NCI-H187 treated with DMSO at 0.1 percent for 48 hours (cell line): ENCODE data around the gene ARHGEF9.
"Not testable (repeated sequence)": the region's sequence is repeated elsewhere in the genome, so short reads cannot be mapped to it uniquely, and the experiment has no call there.

Experiments
- DNase-seq: peaks from one replicate; lab custom pipeline; 2025; lab: John Stamatoyannopoulos, UW

ARHGEF9 gene

DNA sequence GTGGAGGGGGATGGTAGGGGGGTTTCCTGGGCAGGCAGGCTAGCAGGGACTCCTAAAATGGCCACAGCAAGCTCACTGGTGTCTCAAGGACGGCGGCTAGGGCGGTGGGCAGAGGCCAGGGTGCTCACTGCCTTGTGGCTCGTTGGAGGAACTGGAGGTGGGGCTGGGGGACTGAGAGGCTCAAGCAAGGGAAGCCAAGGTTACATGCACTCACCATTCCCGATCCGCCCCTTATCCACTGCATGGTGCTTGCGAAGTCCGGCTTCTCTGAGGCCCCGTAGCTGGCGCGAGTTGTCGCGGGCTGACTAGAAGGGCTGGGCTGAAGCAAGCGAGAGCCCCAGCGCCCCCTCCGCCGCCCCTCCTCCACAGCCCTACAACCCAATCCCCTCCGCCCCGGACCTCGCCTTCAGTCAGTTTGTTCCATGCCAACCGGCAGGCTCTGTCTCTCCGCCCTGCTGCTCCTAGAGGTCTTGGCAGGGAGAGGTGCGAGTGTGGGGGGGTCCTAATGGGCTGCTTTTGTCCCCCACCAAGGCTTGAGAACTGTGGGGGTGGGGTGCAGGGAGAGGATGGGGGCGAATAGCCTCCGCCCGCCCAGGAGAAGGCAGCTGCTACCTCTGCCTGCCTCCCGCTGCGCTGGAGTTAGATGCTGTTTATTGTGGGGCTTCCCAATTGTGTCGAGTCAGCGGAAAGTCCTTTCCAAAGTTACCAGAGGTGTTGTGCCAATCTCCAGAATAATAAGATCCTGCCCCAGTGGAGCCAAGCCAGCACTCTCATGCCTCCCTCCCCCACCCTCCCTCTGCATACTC, at the start of gene ARHGEF9:
Gene ARHGEF9 (minus strand): TSS at position 313 of the 806 bp plus-strand sequence. CDS start 69 bp downstream, at position 244.
- no peak for DNase-seq

DNA sequence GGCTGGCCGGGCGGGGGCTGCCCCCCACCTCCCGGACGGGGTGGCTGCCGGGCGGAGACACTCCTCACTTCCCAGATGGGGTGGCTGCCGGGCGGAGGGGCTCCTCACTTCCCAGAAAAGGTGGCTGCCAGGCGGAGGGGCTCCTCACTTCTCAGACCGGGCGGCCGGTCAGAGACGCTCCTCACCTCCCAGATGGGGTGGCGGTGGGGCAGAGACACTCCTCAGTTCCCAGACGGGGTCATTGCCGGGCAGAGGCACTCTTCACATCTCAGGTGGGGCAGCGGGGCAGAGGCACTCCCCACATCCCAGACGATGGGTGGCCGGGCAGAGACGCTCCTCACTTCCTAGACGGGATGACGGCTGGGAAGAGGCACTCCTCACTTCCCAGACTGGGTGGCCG, 40.4 kb upstream of the ARHGEF9 start:
- DNase-seq, result not testable (repeated sequence)

GRCh38 chrX:63818156-63818555, 33.1 kb upstream of the ARHGEF9 start:
- DNase-seq, result no peak

GRCh38 chrX:63817696-63818095, 32.7 kb upstream of the ARHGEF9 start:
- no peak for DNase-seq

DNA sequence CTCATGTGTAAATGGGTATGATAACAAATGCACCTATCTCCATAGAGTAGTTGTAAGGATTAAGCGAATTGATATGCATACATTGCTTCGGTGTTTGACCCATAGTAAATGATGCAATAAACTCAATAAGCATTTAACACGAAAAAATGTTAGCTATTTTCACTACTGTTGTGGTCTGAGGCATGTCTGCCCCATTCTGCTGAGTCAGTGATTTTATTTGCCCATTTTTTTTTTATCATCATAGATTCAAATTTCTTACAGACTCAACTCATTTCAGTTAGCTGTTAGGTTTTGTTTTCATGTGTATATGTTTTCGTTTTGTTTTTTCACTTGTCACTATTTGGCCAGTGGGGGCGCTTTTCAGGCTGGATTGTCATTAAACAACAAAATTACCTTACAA, 27.8 kb upstream of the ARHGEF9 start:
- no peak for DNase-seq

GRCh38 chrX:63810746-63811145, 25.7 kb upstream of the ARHGEF9 start:
- DNase-seq, result no peak

- DNase-seq, result no peak
Observed at GRCh38 chrX:63809173-63809572, 24.2 kb upstream of the ARHGEF9 start.

DNA sequence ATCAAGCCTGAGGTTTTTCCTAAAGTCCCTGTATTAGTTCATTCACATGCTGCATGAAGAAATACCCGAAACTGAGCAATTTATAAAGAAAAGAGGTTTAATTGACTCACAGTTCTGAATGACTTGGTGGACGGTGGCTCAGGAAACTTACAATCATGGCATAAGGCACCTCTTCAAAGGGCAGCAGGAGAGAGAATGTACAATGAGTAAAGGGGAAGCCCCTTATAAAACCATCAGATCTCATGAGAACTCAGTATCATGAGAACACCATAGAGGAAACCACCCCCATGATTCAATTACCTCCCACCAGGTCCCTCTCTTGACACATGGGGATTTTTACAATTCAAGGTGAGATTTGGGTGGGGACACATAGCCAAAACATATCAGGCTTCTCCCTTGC, 10.4 kb upstream of the ARHGEF9 start:
- DNase-seq, result not testable (repeated sequence)

DNA sequence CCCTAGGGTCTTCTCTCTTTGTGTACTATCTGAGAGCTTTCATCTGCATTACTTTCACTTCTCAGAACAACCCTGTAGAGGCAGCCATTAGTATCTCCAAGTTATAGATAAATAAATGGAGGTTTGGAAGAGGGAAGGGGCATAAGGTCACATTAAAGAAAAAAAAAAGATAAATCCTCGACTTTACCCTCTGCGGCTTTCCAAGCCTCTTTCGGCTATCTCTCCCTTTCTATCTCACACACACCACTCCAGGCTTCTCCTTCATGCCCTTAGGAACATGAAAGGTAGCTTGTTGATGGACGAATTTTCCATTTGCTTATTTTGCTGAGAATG, 660 bp upstream of the ARHGEF9 start:
- no peak for DNase-seq

DNA sequence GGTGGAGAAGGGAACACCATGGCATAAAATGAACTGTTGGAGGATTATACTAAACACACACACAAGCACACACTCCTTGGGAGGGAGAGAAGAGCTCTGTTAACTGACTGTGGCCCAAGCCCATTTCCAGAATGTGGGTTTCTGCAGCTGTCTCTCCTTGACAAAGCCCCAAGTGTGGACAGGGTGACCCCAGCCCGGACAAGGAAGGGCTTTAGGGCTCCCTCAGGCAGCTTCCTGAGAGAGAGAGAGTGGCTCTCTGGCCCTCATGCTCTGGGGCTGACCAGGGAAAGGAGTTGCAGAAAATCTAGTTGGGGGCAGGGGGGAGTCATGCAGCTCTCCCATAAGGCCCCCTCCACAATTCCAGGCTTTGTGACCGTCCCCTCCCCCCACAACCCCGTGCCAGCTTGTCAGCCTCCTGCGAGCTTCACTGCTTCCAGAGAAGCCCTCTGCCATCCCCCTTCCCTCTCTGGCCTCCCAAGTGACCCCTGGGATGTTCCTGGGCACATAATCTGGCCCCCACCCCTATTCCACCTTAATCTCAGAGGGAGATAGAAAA, 590 bp downstream of the ARHGEF9 start:
- no peak for DNase-seq

DNA sequence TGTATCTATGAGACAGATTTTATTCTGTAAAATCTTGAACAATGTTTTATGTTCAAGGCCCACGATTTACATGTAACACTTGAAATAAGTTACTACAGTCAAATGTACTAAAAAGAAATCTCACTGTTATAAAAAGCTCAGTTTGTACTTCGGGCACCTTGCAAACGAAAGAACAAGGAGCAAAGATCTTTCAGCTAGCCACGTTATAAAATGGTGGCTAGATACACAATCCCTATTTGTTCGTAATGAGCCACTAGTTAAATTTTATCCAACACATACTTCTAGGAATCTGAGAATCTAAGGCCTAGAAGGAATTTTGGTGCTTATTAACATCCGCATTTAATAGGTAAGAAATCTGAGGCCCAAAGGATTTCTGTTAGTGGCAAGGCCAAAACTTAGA, 2.5 kb downstream of the ARHGEF9 start:
- no peak for DNase-seq

DNA sequence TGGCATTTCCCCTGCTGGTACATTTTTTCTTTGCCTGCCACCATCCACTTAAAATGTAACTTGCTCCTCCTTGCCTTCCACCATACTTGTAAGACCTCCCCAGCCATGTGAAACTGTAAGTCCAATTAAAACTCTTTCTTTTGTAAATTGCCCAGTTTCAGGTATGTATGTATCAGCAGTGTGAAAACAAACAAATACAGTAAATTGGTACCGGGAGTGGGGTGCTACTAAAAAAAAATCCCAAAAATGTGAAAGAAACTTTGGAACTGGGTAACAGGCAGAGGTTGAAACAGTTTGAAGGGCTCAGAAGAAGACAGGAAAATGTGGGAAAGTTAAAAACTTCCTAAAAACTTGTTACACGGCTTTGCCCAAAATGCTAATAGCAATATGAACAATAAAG, 16.3 kb downstream of the ARHGEF9 start:
- DNase-seq, result no peak

DNA sequence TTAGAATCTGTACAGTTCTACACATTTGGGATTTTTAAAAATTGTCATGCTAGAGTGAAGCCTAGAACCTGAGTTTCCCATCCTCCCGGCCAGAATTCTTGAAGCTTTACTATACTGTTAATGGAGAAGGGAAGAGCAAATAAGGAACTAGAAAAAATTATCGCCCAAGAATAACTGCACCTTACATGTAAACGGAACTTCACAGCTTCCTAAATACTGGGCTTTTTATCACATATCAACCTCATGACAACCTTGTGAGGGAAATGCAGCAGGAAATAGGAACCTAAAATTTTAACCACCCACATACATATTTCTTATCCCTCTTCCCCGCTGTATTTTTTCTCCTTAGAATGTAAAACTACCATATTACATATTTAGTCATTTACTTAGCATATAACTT, 19.3 kb downstream of the ARHGEF9 start:
- no peak for DNase-seq

DNA sequence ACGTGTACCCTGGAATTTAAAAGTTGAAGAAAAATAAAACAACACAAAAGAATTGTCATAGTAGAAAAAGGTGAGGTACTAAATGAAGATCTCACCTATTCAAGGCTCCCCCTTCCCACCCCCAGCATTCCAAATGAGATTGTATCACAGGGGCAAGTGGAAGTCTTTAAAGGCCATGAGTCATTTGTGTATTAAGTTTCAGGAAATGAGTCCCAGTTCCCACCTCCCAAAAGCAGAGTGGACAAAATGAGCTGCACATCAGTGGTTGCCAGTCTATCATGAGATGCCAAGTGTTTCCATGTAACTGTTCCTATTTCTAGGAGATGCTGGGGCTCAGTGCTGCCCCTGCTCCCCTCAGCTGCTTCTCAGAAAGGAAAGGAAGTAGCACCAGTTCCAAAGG, 20.1 kb downstream of the ARHGEF9 start:
- DNase-seq, result no peak

DNA sequence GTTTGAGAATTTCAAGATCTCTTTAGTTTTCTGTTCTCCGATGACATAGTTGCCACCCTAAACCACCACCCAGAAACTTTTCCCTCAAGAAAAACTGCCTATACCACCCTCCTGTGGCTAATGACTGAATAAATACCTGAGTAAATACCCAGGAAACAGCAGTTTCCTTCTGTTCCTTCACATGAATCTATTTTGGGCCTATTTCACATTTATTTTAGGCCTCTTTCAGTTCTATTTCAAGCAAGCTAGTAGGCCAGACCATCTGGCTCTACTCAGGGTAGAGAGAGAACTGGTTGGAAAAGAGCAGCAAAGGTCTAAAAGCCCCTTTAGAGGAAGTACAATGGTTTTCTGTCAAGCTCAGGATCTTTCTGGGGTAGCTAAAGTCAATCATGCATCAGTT, 23.4 kb downstream of the ARHGEF9 start:
- DNase-seq, result no peak

DNA sequence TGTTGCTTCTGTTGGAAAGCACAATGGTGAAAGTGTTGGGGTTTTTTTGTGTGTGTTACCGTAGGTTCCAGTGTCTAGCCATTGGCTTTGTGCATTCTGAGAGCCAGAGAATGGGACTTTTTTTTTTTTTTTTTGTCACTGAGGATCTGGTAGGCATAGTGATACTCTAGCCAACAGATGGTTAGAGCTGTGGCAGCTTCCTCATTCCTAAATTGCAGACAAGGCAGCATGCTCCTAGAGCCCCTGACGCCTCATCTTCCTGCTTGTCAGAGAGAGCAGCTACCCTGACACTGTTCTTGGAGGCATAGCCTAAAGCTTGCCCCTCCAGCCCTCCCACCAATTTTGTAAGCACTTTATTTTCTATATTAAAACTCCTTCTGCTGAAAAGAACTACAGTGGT, 27.0 kb downstream of the ARHGEF9 start:
- no peak for DNase-seq

DNA sequence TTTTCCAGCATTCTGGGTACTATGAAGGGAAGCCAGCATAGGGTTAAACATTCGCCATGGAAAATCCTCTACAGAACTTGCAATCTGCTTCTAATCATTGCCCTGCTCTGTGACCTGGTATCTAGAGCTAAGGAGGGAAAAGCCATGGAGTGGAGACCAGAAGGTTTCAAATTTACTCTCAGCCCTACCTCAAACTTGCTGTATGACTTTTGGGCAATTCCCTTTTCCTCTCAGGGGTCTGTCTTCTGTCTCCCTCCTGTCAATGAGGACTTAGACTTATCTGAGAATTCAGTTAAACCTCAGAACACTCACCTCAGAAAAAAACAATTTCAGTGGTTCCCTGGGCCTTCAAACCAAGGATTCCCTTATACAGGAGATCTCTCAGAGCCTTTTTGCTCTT, 29.1 kb downstream of the ARHGEF9 start:
- DNase-seq, result no peak

DNA sequence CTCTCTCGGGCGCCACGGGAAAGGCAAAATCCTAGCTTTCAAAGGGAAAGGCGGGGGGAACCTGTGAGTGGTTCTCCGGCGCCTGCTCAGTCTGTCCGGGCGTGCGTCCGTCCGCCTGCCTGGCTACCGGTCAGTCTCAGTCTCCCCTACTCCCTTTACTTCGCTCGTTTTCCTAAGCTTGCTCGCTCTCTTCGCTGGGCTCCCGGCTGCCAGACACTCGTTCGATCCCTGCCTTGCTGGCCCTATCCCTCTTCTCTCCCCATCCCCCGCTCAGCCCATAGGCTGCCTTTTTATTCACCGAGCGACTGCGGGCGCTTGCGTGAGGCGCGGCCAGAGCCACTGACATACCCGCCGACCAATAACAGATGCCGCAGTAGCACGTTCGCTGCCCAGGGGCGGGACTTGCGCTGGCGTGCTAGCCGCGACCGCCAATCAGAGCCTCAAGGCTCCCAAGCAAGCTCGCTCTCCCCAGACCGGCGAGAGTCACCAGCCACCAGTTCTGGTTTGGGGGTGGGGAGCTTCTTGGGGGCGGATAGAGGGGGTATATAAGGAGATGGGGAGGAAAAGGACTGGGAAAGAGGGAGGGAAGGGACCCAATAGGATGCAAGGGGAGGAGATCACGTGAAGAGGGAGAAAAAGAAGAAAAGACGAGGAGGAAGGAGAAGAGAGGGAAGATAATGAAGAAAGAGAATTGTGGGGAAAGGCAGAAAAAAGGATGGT, 30.0 kb downstream of the ARHGEF9 start:
- peak; percentile 34 for DNase-seq

DNA sequence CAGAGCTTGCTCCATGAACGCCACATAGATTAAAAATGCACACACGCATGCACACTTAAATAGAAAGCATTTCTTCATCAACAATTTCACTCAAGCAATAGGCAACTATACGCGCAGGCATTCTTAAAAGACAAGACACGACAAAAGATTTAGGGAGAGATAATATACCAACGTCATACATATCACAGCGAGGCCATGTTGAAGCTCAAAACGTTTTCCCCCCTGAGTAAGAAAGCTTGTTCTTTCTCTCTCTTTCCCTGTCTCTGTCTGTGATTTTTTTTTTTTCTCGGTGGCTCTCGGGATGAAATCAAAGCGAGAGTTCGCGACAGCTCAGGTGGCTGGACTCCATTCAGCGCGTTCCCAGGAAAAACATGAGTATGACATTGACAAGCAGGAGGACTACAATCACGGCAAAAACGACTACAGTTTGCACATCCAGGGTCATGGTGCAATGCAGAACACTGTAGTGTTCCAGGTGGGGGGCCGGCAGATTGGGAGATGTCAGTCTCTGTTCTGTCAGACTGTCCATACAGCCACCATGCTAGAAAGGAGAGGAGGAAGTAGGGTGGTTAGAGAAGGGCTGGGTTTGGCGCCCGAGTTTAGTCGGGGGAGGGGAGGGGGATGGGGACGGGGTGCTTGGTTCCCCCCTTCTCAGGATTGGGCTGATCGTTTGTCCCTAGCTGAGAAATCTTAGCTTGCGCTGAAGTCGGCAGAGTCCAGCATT, 30.7 kb downstream of the ARHGEF9 start:
- DNase-seq, result no peak

DNA sequence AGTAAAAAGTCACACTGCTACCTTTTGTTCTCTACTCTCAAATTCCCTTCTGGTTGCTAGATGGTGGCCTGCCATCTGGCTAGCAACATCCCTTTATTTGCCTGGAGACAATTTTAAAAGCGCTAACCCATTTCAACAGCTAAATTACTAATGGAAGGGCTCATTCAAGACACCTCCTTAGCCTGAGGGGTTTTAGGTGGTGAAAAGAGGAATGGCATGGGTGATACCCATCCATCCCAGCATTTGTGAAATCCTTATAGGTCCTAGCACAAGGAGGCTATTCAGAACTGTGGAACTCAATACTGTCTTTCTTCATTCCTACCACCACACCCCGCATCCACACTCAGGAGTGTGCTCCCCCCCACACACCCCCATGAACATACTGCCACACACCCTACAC, 33.5 kb downstream of the ARHGEF9 start:
- no peak for DNase-seq

- DNase-seq, result no peak
Observed at GRCh38 chrX:63750811-63751210, 34.2 kb downstream of the ARHGEF9 start.

GRCh38 chrX:63747331-63747730, 37.7 kb downstream of the ARHGEF9 start:
- no peak for DNase-seq

DNA sequence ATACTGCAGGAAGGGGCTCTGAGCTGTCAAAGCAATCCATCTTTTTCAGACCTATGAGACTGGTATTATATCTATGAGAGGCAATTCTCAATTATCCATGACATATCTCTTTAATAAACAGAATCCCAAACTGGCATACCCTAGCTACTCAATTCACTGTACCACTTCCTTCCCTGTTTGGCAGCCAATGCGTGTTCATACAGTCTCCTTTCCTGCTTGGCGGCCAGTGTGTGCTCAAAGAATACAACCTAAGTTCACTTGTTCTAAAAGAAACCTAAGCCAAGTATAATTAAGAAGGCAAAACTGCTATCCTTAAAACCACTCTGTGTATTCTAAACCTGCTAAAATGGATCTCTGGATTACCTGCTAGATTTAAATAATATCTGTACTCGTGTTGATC, 38.3 kb downstream of the ARHGEF9 start:
- DNase-seq, result no peak
